GM12878 (cell line): ENCODE data around the gene SEMA4D. TPM values are rescaled to one million over a fixed set of nuclear protein-coding genes. Genes with fewer than 3 reads are reported as not detected.

Source experiments
- ATAC-seq: fragments of 200-7000 bp; cut with Tn5 transposase; 3 replicates; pipeline ENCODE4 v1.9.1; 2020; ENCODE audit warnings: mild to moderate bottlenecking, moderate library complexity
- BruUV-seq: library from RNA; stranded (reverse); fragments of 400-500 nt; replicated peaks from 2 replicates; lab custom pipeline; 2021; lab: Mats Ljungman, UMichigan
- CTCF ChIA-PET: fragments of 300-600 bp; sonication (Branson Sonifier 250); formaldehyde crosslinking; extraction: SDS; loops from one replicate; lab custom pipeline; 2021; ENCODE audit warnings: inconsistent platforms; lab: Yijun Ruan, JAX
- POLR2A ChIA-PET: fragments of 350-600 bp; formaldehyde crosslinking; extraction: SDS; loops from one replicate; lab custom pipeline; 2021; ENCODE audit warnings: inconsistent platforms; lab: Charles Lee
- RAD21 ChIA-PET: fragments of 300-600 bp; sonication (Branson Sonifier 250); formaldehyde crosslinking; loops from one replicate; lab custom pipeline; 2023; ENCODE audit warnings: antibody characterized with exemption; ENCODE audit not compliant: unreplicated experiment; lab: Charles Lee
- SMC1A ChIA-PET: fragments of 300-600 bp; sonication (Branson Sonifier 250); formaldehyde crosslinking; loops from one replicate; lab custom pipeline; 2023; ENCODE audit not compliant: unreplicated experiment, uncharacterized antibody; lab: Charles Lee
- DNase-seq: peaks from one replicate; pipeline ENCODE4 v3.0.0-alpha.2; 2011; ENCODE audit warnings: low read depth, low spot score
- FAIRE-seq: peaks from 3 replicates; lab custom pipeline; 2011; peaks lifted over from hg19 to GRCh38; lab: Jason Lieb, UNC
- H2AFZ ChIP-seq: 2 replicates; pipeline ENCODE4 v1.6.0; 2011; ENCODE audit warnings: low read depth, low read length, control low read depth; ENCODE audit not compliant: control insufficient read depth
- H3K27ac ChIP-seq: 2 replicates; pipeline ENCODE4 v1.5.1; 2011; ENCODE audit warnings: control low read depth; ENCODE audit not compliant: control insufficient read depth, insufficient read depth
- H3K27me3 ChIP-seq, 2 experiments: replicated peaks in 1 of 2; 2 replicates each; pipeline versions ENCODE4 v1.6.0 to v1.6.1; 2011; ENCODE audit warnings: low read length in 1 of 2; ENCODE audit not compliant: control insufficient read depth in 2 of 2, insufficient read depth in 2 of 2
- H3K36me3 ChIP-seq, 2 experiments: 2 replicates each; pipeline ENCODE4 v1.5.1; 2011; ENCODE audit warnings: low read length in 1 of 2; ENCODE audit not compliant: control insufficient read depth in 2 of 2, insufficient read depth in 2 of 2
- H3K4me1 ChIP-seq: 2 replicates; pipeline ENCODE4 v1.6.1; 2011; ENCODE audit warnings: mild to moderate bottlenecking, low read length, moderate library complexity, mixed read lengths; ENCODE audit not compliant: control insufficient read depth, insufficient read depth
- H3K4me2 ChIP-seq: 2 replicates; pipeline ENCODE4 v1.6.0; 2011; ENCODE audit warnings: control low read depth; ENCODE audit not compliant: control insufficient read depth, insufficient read depth
- H3K4me3 ChIP-seq: fragments of 200-600 bp; sonication (generic); 2 replicates; pipeline ENCODE4 v1.5.1; 2016
- H3K79me2 ChIP-seq: 2 replicates; pipeline ENCODE4 v1.6.0; 2011; ENCODE audit warnings: low read length; ENCODE audit not compliant: control insufficient read depth, insufficient read depth
- H3K9ac ChIP-seq: 2 replicates; pipeline ENCODE4 v1.8.0; 2011; ENCODE audit warnings: low read length, control low read depth, mixed read lengths; ENCODE audit not compliant: control insufficient read depth, insufficient read depth
- H3K9me3 ChIP-seq: replicated peaks from 3 replicates; pipeline ENCODE4 v1.5.1; 2011; ENCODE audit warnings: mild to moderate bottlenecking, low read length; ENCODE audit not compliant: control insufficient read depth, insufficient read depth
- H4K20me1 ChIP-seq: 2 replicates; pipeline ENCODE4 v1.6.0; 2011; ENCODE audit not compliant: control insufficient read depth, insufficient read depth
- ATF7 ChIP-seq: fragments of 450-650 bp; IDR thresholded peaks from 2 replicates; pipeline ENCODE4 v1.6.1; 2016; ENCODE audit warnings: low read depth, mild to moderate bottlenecking
- E2F8 ChIP-seq: fragments of 450-650 bp; IDR thresholded peaks from 2 replicates; pipeline ENCODE4 v1.6.1; 2018; ENCODE audit warnings: mild to moderate bottlenecking, low read depth, moderate library complexity; ENCODE audit not compliant: partially characterized antibody
- ESRRA ChIP-seq: IDR thresholded peaks from 2 replicates; pipeline ENCODE4 v1.6.1; 2012; ENCODE audit warnings: mild to moderate bottlenecking, low read length, improper control_type of control experiment
- EZH2 ChIP-seq: IDR thresholded peaks from 2 replicates; pipeline ENCODE4 v1.6.1; 2012; ENCODE audit warnings: low read depth, mild to moderate bottlenecking, control low read depth, inconsistent platforms, low read length, borderline replicate concordance; ENCODE audit not compliant: control insufficient read depth
- IKZF1 ChIP-seq: fragments of 450-650 bp; conservative IDR thresholded peaks from 2 replicates; pipeline ENCODE4 v1.6.1; 2017; ENCODE audit warnings: antibody characterized with exemption, mild to moderate bottlenecking
- KDM1A ChIP-seq: fragments of 200-600 bp; sonication (generic); IDR thresholded peaks from 2 replicates; pipeline ENCODE4 v1.6.1; 2016; ENCODE audit warnings: borderline replicate concordance
- MYB ChIP-seq: fragments of 150-350 bp; IDR thresholded peaks from 2 replicates; pipeline ENCODE4 v1.6.1; 2014; ENCODE audit warnings: mild to moderate bottlenecking, low read depth, low read length, borderline replicate concordance
- NFYA ChIP-seq: IDR thresholded peaks from 2 replicates; pipeline ENCODE4 v1.6.1; 2011; ENCODE audit warnings: low read depth, mild to moderate bottlenecking, low read length, improper control_type of control experiment, borderline replicate concordance
- NR2C1 ChIP-seq: fragments of 450-650 bp; IDR thresholded peaks from 2 replicates; pipeline ENCODE4 v1.6.1; 2017; ENCODE audit warnings: antibody characterized with exemption, mild to moderate bottlenecking, moderate library complexity
- PRDM15 ChIP-seq: fragments of 450-650 bp; formaldehyde crosslinking; IDR thresholded peaks from 2 replicates; pipeline ENCODE4 v1.4.0; 2020; ENCODE audit warnings: mild to moderate bottlenecking, moderate library complexity
- RBBP5 ChIP-seq: fragments of 200-600 bp; sonication (generic); conservative IDR thresholded peaks from 2 replicates; pipeline ENCODE4 v1.6.1; 2016
- SRF ChIP-seq, 2 experiments: IDR thresholded peaks; 2 replicates each; pipeline ENCODE4 v1.6.1; 2011; ENCODE audit warnings: low read depth in 2 of 2, low read length in 2 of 2, mild to moderate bottlenecking in 1 of 2, moderate library complexity in 1 of 2
- ZNF592 ChIP-seq: fragments of 450-650 bp; IDR thresholded peaks from 2 replicates; pipeline ENCODE4 v1.6.1; 2017; ENCODE audit warnings: mild to moderate bottlenecking, moderate library complexity
- ZSCAN29 ChIP-seq: fragments of 450-650 bp; IDR thresholded peaks from 2 replicates; pipeline ENCODE4 v1.6.1; 2017; ENCODE audit warnings: mild to moderate bottlenecking, moderate library complexity
- WGBS: methylation state at CpG from one replicate; pipeline ENCODE4 v1.1.6; 2016; ENCODE audit warnings: low lambda C conversion rate; ENCODE audit not compliant: insufficient replicate concordance, insufficient coverage; ENCODE audit errors: missing lambda C conversion rate; 5-methylcytosine and 5-hydroxymethylcytosine counted together
- in situ Hi-C: fragments of 300-500 bp; cut with MboI; formaldehyde crosslinking; loops from 9 replicates; pipeline ENCODE4 v1.14.3; 2018; ENCODE audit warnings: mixed read lengths
- intact Hi-C: fragments of 100-400 bp; cut with micrococcal nuclease; formaldehyde crosslinking; loops from one replicate; pipeline ENCODE4 v1.14.2; 2022; ENCODE audit not compliant: unreplicated experiment
- polyA plus RNA-seq, 11 experiments: library from polyadenylated mRNA; depleted of rRNA in 4 of 11; unstranded in 6 of 11; stranded (reverse) in 5 of 11; fragments of >200 nt; fragmentation: Nextera tagmentation in 4 of 11; fragmentation: Illumina TruSeq in 1 of 11; extraction: Ambion mirVana in 4 of 11; extraction: Trizol in 1 of 11; gene quantifications; 1 replicate in 1 of 11; 2 replicates in 10 of 11; pipeline versions ENCODE4 v1.2.1 to v1.2.3, GENCODE V29; 2011 to 2016; ENCODE audit warnings: inconsistent platforms in 2 of 11, missing spikeins in 2 of 11, low read depth in 1 of 11
- total RNA-seq, 4 experiments: library from RNA; depleted of rRNA in 3 of 4; stranded (reverse); fragments of >200 nt in 3 of 4; fragmentation: Illumina TruSeq in 1 of 4; extraction: Trizol in 1 of 4; gene quantifications; 2 replicates each; pipeline versions ENCODE4 v1.2.1 to v1.2.3, GENCODE V29; 2013 to 2021

SEMA4D gene
- total and polyA plus RNA-seq, 10 of the 15 experiments (the other 5 are each of a cell fraction or from before 2014, with no cell fraction given), result 15.1 to 136 (median 39.6) TPM

- ChIA-PET CTCF (interaction anchor here (1.1 to 2.9 kb wide), 2 partner anchors 71 to 78 kb away, joined by 5 to 19 read pairs; no protein-coding TSS in a partner anchor), RAD21 (interaction anchor here (1.1 kb wide), 2 partner anchors 15 to 42 kb away, joined by 3 to 4 read pairs; no protein-coding TSS in a partner anchor), SMC1A (interaction anchor here (0.7 to 5.2 kb wide), 8 partner anchors 9 to 150 kb away, joined by 3 to 22 read pairs (median 4); no protein-coding TSS in a partner anchor), POLR2A (no interaction called here)
- no peak overlapping the region for H3K9ac ChIP-seq
- no peaks in the 10 kb centered on the region for H4K20me1 ChIP-seq
- DNase-seq, result no peak
- H3K9me3 ChIP-seq, result no peaks in the 10 kb centered on the region
- no TSS peak for BruUV-seq
- no peak for TF ChIP-seq MYB
- TF ChIP-seq EZH2, result no peak
- TF ChIP-seq ESRRA, result no peak
- no peak for TF ChIP-seq RBBP5
- TF ChIP-seq SRF (IDR thresholded peaks at IDR 0.05; ENCODE audit: low read depth in 2 of 2, low read length in 2 of 2), result no peak
- no peak for TF ChIP-seq PRDM15
- TF ChIP-seq NFYA, result no peak
- no peak for TF ChIP-seq IKZF1
- no peak for TF ChIP-seq E2F8
- no peak for TF ChIP-seq KDM1A
- TF ChIP-seq ZNF592, result no peak
- no peak for TF ChIP-seq NR2C1
- TF ChIP-seq ATF7, result no peak
- no peak for TF ChIP-seq ZSCAN29
- no peak for ATAC-seq
- in situ Hi-C loops (no loop called here), intact Hi-C loops (no loop called here)
- no peak overlapping the region for H3K27ac ChIP-seq
- H3K4me1 ChIP-seq, result peaks cover 46% of the 10 kb centered on the region
- no peaks in the 10 kb centered on the region for H3K27me3 ChIP-seq
- H3K4me3 ChIP-seq, result no peak overlapping the region
- peaks cover 75% of the 10 kb centered on the region for H3K79me2 ChIP-seq
- 0 out of 2 replicates have a peak overlapping the region, but pooled peaks have one; percentile 2 for H3K4me2 ChIP-seq
- H3K36me3 ChIP-seq, result peaks cover 5 to 22% of the 10 kb centered on the region in 2 experiments; a peak in 3 of 4 replicates
- WGBS, result 49% methylated on average over 3 of the region's 3 CpGs
- FAIRE-seq, result no peak
- no peak overlapping the region for H2AFZ ChIP-seq
Measured at GRCh38 chr9:89471390-89471789, 26.5 kb downstream of the SEMA4D start.
